ENCODE data around the gene CFAP126. TPM values are rescaled to one million over a fixed set of nuclear protein-coding genes. Genes with fewer than 3 reads are reported as not detected.

CFAP126 gene
- total and polyA plus RNA-seq, 2 of the 8 experiments (the other 6 are each of a cell fraction or from before 2014, with no cell fraction given), result not detected

- TF ChIP-seq KDM4A (IDR thresholded peaks at IDR 0.05; ENCODE audit: low read depth, low read length, severe bottlenecking), result peak; percentile 52
- no peak for TF ChIP-seq JUN (IDR thresholded peaks at IDR 0.05; ENCODE audit: low read depth, low read length)
- TF ChIP-seq SRF (IDR thresholded peaks at IDR 0.05; ENCODE audit: low read depth, low read length), result no peak
- TF ChIP-seq, protein P1, sequence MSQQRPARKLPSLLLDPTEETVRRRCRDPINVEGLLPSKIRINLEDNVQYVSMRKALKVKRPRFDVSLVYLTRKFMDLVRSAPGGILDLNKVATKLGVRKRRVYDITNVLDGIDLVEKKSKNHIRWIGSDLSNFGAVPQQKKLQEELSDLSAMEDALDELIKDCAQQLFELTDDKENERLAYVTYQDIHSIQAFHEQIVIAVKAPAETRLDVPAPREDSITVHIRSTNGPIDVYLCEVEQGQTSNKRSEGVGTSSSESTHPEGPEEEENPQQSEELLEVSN (IDR thresholded peaks at IDR 0.05), result no peak; the same call in 1 of the 2 replicates
- TF ChIP-seq GTF2F1 (IDR thresholded peaks at IDR 0.05; ENCODE audit: borderline replicate concordance, low read depth, low read length), result no peak
- TF ChIP-seq CHD1 (IDR thresholded peaks at IDR 0.05; ENCODE audit: low read depth, low read length), result no peak
- no peak for TF ChIP-seq SP2 (IDR thresholded peaks at IDR 0.05; ENCODE audit: low read length)
- TF ChIP-seq ZNF274 (IDR thresholded peaks at IDR 0.05; ENCODE audit: borderline replicate concordance, extremely low read depth, low read length), result no peak
- 0 out of 2 replicates have a peak, but pooled peaks have one; percentile 25 for TF ChIP-seq POU5F1 (IDR thresholded peaks at IDR 0.05; ENCODE audit: low read depth, low read length)
- peak; percentile 33 for TF ChIP-seq CTBP2 (IDR thresholded peaks at IDR 0.05; ENCODE audit: borderline replicate concordance, insufficient read depth, insufficient read length, low read length)
- peak; percentile 76 for TF ChIP-seq TAF7 (optimal IDR thresholded peaks at IDR 0.05; ENCODE audit: borderline replicate concordance, low read depth, low read length)
- no peak for TF ChIP-seq CBX5 (IDR thresholded peaks at IDR 0.05; ENCODE audit: low read depth, low read length)
Observed at GRCh38 chr1:161399257-161399998, 31.8 kb upstream of the CFAP126 start (continued).

All from H1 (cell line).